Thyroid gland (tissue), 4 donors: ENCODE measurements around the gene TMEM95.

Experiments
- POLR2A ChIP-seq, 2 donors: fragments of 450-650 bp; IDR thresholded peaks; one replicate each; pipeline ENCODE4 v1.6.1; 2017; ENCODE audit warnings: antibody characterized with exemption in 2 of 2, mild to moderate bottlenecking in 2 of 2, moderate library complexity in 1 of 2
- TF ChIP-seq, protein P1 (sequence below), 6 experiments: fragments of 200-600 bp in 3 of 6; fragments of 450-650 bp in 3 of 6; sonication (generic) in 3 of 6; IDR thresholded peaks; one replicate each; pipeline ENCODE4 v1.5.1; 2016 to 2019; ENCODE audit warnings: antibody characterized with exemption in 6 of 6, mild to moderate bottlenecking in 2 of 6, inconsistent platforms in 1 of 6, moderate library complexity in 1 of 6

DNA sequence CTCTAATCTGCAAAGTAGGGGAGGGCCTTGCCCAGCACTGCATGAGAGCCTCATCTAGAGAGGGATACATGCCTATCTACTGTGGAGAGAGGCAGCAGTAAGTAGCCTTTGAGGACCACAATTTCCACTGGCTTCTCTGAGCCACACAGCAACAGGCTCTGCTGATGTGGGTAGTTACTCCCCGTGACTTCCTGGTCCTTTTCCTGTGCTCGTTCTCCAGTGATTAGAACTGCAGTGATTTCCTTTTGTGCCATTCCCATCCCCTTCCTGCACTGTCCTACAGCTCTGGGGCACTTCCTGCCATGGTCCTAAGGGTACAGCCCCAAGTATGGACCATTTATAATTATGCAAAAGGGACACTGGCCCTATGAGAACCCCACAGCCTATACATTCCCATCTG is 36.4 kb downstream of the TMEM95 start:
- TF ChIP-seq POLR2A (IDR thresholded peaks at IDR 0.05), result no peak
- TF ChIP-seq, protein P1, sequence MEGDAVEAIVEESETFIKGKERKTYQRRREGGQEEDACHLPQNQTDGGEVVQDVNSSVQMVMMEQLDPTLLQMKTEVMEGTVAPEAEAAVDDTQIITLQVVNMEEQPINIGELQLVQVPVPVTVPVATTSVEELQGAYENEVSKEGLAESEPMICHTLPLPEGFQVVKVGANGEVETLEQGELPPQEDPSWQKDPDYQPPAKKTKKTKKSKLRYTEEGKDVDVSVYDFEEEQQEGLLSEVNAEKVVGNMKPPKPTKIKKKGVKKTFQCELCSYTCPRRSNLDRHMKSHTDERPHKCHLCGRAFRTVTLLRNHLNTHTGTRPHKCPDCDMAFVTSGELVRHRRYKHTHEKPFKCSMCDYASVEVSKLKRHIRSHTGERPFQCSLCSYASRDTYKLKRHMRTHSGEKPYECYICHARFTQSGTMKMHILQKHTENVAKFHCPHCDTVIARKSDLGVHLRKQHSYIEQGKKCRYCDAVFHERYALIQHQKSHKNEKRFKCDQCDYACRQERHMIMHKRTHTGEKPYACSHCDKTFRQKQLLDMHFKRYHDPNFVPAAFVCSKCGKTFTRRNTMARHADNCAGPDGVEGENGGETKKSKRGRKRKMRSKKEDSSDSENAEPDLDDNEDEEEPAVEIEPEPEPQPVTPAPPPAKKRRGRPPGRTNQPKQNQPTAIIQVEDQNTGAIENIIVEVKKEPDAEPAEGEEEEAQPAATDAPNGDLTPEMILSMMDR (IDR thresholded peaks at IDR 0.05), result no peak
